HepG2 (cell line): Measurements from ENCODE around the gene CCDC57. TPM values are rescaled to one million over a fixed set of nuclear protein-coding genes. Genes with fewer than 3 reads are reported as not detected.

ENCODE experiments used
- BHLHE40 ChIP-seq: IDR thresholded peaks from 2 replicates; pipeline ENCODE4 v1.6.1; 2011; ENCODE audit warnings: low read length, improper control_type of control experiment
- CBX1 ChIP-seq: IDR thresholded peaks from one replicate; pipeline ENCODE4 v1.6.1; 2016; ENCODE audit warnings: antibody characterized with exemption, low read depth
- ELF3 ChIP-seq: IDR thresholded peaks from 2 replicates; pipeline ENCODE4 v1.6.1; 2016; ENCODE audit warnings: missing genetic modification reagents, missing compliant biosample characterization
- FOXM1 ChIP-seq: sonication (generic); formaldehyde crosslinking; IDR thresholded peaks from 2 replicates; pipeline ENCODE4 v1.5.0; 2020; ENCODE audit warnings: missing genetic modification reagents
- KLF16 ChIP-seq, 2 experiments: sonication (generic) in 1 of 2; formaldehyde crosslinking in 1 of 2; IDR thresholded peaks; 2 replicates each; pipeline versions ENCODE4 v1.6.1 to v1.8.0; 2016 to 2023; ENCODE audit warnings: missing genetic modification reagents in 2 of 2, missing compliant biosample characterization in 1 of 2
- KMT2B ChIP-seq: IDR thresholded peaks from 2 replicates; pipeline ENCODE4 v1.6.1; 2016; ENCODE audit warnings: missing genetic modification reagents, missing compliant biosample characterization
- RBM39 ChIP-seq: fragments of 200-400 bp; formaldehyde crosslinking; IDR thresholded peaks from one replicate; pipeline ENCODE4 v1.6.1; 2018; ENCODE audit warnings: antibody characterized with exemption, mild to moderate bottlenecking, low read depth, low read length; ENCODE audit not compliant: poor library complexity, severe bottlenecking
- SP5 ChIP-seq: IDR thresholded peaks from 2 replicates; pipeline ENCODE4 v1.6.1; 2016; ENCODE audit warnings: low read depth, borderline replicate concordance
- SPEN ChIP-seq: sonication (generic); formaldehyde crosslinking; IDR thresholded peaks from 2 replicates; pipeline ENCODE4 v1.5.1; 2020; ENCODE audit warnings: low read depth, mild to moderate bottlenecking, missing genetic modification reagents
- THAP11 ChIP-seq: IDR thresholded peaks from 2 replicates; pipeline ENCODE4 v1.6.1; 2016; ENCODE audit warnings: missing biosample characterization, missing genetic modification reagents
- ZNF557 ChIP-seq: sonication (generic); formaldehyde crosslinking; IDR thresholded peaks from 2 replicates; pipeline ENCODE4 v1.4.0; 2020; ENCODE audit warnings: missing genetic modification reagents
- ZNF563 ChIP-seq: sonication (generic); formaldehyde crosslinking; IDR thresholded peaks from 2 replicates; pipeline ENCODE4 v1.8.0; 2022; ENCODE audit warnings: mild to moderate bottlenecking, moderate library complexity, missing genetic modification reagents
- polyA plus RNA-seq, 8 experiments: library from polyadenylated mRNA; depleted of rRNA in 3 of 8; stranded (reverse) in 7 of 8; unstranded in 1 of 8; fragments of >200 nt; fragmentation: Illumina TruSeq in 4 of 8; extraction: Trizol in 4 of 8; gene quantifications; 2 replicates each; pipeline versions ENCODE4 v1.2.1 to v1.2.3, GENCODE V29; 2011 to 2016; ENCODE audit warnings: low read depth in 4 of 8, missing spikeins in 1 of 8, mixed read lengths in 1 of 8; ENCODE audit not compliant: insufficient read depth in 1 of 8
- total RNA-seq, 5 experiments: library from RNA; depleted of rRNA; stranded (reverse); fragments of >200 nt; fragmentation: Illumina TruSeq; extraction: Trizol; gene quantifications; 2 replicates each; pipeline ENCODE4 v1.2.3, GENCODE V29; 2016; ENCODE audit warnings: low read depth in 1 of 5
- TF ChIP-seq, protein P1 (sequence below): IDR thresholded peaks from 2 replicates; pipeline ENCODE4 v1.6.1; 2012; ENCODE audit warnings: low read depth, low read length, improper control_type of control experiment
- TF ChIP-seq, protein P2 (sequence below): sonication (generic); formaldehyde crosslinking; IDR thresholded peaks from 2 replicates; pipeline ENCODE4 v1.5.0; 2020; ENCODE audit warnings: missing genetic modification reagents
- TF ChIP-seq, protein P3 (sequence below): sonication (generic); formaldehyde crosslinking; IDR thresholded peaks from 2 replicates; pipeline ENCODE4 v1.5.1; 2020; ENCODE audit warnings: mild to moderate bottlenecking, missing genetic modification reagents, borderline replicate concordance
- TF ChIP-seq, protein P4 (sequence below): sonication (generic); formaldehyde crosslinking; IDR thresholded peaks from 2 replicates; pipeline ENCODE4 v1.8.1; 2023; ENCODE audit warnings: mild to moderate bottlenecking, missing genetic modification reagents
- TF ChIP-seq, protein P5 (sequence below): sonication (generic); formaldehyde crosslinking; IDR thresholded peaks from 2 replicates; pipeline ENCODE4 v1.4.0; 2020; ENCODE audit warnings: missing genetic modification reagents, borderline replicate concordance
- TF ChIP-seq, protein P6 (sequence below): sonication (generic); formaldehyde crosslinking; IDR thresholded peaks from 2 replicates; pipeline ENCODE4 v1.8.0; 2022; ENCODE audit warnings: missing genetic modification reagents, mild to moderate bottlenecking, moderate library complexity, borderline replicate concordance

CCDC57 gene
- total and polyA plus RNA-seq, 2 of the 13 experiments (the other 11 are each of a cell fraction or from before 2014, with no cell fraction given): 59.3 to 59.9 TPM

DNA sequence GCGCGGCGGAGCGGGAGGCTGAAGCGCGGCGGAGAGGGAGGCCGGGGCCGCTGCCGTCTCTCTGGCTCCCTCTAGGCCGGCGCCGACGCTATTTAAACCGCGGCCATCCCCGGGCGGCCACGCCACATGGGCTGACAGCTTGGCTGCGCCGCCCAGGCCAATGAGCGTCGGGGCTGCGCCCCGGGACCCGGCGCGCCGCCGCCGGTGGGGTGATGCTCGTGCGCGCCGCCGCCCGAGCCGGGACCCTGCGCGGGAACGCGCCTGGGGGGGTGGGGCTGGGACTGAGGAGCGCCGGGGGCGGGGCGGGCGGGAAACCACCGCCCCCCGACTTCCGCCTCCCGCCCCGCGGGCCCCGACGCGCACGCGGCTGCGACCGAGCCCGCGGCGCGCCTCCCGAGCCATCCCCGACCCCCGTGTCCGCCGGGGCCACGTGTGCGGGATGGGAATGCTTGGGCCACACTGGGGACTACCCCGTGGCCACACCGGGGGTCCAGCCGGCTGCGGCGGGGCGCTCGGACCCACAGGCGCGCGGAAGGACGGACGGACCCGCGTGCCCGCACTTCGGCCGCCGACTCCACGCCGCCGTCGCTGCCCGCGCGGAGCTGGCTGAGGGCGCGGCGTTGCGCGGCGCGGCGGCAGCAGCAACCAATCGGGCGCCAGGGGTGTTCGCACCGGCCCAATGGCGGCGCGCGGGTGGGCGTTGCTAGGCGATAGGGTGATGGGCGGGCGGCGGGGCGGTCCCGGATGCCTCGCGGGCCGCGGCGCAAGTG, 114.3 kb downstream of the CCDC57 start, which contains the start of gene FASN (continued):
- peak; percentile 64 for TF ChIP-seq SPEN (CRISPR knock-in tag)
- peak; percentile 76 for TF ChIP-seq CBX1
- no peak; the same call in 1 of the 2 replicates for TF ChIP-seq ZNF557 (CRISPR knock-in tag)
- TF ChIP-seq ZNF563 (CRISPR knock-in tag): peak; percentile 91
- peak; percentile 78 for TF ChIP-seq RBM39
- peak; percentile 55; the same call in 1 of the 2 replicates for TF ChIP-seq KMT2B (CRISPR knock-in tag)
- TF ChIP-seq, protein P1, sequence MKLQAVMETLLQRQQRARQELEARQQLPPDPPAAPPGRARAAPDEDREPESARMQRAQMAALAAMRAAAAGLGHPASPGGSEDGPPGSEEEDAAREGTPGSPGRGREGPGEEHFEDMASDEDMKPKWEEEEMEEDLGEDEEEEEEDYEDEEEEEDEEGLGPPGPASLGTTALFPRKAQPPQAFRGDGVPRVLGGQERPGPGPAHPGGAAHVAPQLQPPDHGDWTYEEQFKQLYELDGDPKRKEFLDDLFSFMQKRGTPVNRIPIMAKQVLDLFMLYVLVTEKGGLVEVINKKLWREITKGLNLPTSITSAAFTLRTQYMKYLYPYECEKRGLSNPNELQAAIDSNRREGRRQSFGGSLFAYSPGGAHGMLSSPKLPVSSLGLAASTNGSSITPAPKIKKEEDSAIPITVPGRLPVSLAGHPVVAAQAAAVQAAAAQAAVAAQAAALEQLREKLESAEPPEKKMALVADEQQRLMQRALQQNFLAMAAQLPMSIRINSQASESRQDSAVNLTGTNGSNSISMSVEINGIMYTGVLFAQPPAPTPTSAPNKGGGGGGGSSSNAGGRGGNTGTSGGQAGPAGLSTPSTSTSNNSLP: no peak
- TF ChIP-seq BHLHE40: 0 out of 2 replicates have a peak, but pooled peaks have one; percentile 46
- TF ChIP-seq FOXM1 (CRISPR knock-in tag): peak; percentile 83; the same call in 1 of the 2 replicates
- TF ChIP-seq ELF3: peak; percentile 66
- TF ChIP-seq KLF16 (CRISPR knock-in tag; IDR thresholded peaks at IDR 0.05): peak; percentile 23 to 66; a peak in 1 of 4 replicates
- peak; percentile 68; the same call in 1 of the 2 replicates for TF ChIP-seq THAP11
- TF ChIP-seq, protein P2, sequence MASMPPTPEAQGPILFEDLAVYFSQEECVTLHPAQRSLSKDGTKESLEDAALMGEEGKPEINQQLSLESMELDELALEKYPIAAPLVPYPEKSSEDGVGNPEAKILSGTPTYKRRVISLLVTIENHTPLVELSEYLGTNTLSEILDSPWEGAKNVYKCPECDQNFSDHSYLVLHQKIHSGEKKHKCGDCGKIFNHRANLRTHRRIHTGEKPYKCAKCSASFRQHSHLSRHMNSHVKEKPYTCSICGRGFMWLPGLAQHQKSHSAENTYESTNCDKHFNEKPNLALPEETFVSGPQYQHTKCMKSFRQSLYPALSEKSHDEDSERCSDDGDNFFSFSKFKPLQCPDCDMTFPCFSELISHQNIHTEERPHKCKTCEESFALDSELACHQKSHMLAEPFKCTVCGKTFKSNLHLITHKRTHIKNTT (CRISPR knock-in tag): peak; percentile 85; the same call in 1 of the 2 replicates
- TF ChIP-seq SP5 (CRISPR knock-in tag): peak; percentile 37; the same call in 1 of the 2 replicates
- TF ChIP-seq, protein P3, sequence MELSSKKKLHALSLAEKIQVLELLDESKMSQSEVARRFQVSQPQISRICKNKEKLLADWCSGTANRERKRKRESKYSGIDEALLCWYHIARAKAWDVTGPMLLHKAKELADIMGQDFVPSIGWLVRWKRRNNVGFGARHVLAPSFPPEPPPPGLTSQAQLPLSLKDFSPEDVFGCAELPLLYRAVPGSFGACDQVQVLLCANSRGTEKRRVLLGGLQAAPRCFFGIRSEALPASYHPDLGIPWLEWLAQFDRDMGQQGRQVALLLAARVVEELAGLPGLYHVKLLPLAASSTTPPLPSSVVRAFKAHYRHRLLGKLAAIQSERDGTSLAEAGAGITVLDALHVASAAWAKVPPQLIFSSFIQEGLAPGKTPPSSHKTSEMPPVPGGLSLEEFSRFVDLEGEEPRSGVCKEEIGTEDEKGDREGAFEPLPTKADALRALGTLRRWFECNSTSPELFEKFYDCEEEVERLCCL: no peak
- TF ChIP-seq, protein P4, sequence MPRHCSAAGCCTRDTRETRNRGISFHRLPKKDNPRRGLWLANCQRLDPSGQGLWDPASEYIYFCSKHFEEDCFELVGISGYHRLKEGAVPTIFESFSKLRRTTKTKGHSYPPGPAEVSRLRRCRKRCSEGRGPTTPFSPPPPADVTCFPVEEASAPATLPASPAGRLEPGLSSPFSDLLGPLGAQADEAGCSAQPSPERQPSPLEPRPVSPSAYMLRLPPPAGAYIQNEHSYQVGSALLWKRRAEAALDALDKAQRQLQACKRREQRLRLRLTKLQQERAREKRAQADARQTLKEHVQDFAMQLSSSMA (CRISPR knock-in tag): peak; percentile 75; the same call in 1 of the 2 replicates
- TF ChIP-seq, protein P5, sequence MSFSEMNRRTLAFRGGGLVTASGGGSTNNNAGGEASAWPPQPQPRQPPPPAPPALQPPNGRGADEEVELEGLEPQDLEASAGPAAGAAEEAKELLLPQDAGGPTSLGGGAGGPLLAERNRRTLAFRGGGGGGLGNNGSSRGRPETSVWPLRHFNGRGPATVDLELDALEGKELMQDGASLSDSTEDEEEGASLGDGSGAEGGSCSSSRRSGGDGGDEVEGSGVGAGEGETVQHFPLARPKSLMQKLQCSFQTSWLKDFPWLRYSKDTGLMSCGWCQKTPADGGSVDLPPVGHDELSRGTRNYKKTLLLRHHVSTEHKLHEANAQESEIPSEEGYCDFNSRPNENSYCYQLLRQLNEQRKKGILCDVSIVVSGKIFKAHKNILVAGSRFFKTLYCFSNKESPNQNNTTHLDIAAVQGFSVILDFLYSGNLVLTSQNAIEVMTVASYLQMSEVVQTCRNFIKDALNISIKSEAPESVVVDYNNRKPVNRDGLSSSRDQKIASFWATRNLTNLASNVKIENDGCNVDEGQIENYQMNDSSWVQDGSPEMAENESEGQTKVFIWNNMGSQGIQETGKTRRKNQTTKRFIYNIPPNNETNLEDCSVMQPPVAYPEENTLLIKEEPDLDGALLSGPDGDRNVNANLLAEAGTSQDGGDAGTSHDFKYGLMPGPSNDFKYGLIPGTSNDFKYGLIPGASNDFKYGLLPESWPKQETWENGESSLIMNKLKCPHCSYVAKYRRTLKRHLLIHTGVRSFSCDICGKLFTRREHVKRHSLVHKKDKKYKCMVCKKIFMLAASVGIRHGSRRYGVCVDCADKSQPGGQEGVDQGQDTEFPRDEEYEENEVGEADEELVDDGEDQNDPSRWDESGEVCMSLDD: peak; percentile 74
- TF ChIP-seq, protein P6, sequence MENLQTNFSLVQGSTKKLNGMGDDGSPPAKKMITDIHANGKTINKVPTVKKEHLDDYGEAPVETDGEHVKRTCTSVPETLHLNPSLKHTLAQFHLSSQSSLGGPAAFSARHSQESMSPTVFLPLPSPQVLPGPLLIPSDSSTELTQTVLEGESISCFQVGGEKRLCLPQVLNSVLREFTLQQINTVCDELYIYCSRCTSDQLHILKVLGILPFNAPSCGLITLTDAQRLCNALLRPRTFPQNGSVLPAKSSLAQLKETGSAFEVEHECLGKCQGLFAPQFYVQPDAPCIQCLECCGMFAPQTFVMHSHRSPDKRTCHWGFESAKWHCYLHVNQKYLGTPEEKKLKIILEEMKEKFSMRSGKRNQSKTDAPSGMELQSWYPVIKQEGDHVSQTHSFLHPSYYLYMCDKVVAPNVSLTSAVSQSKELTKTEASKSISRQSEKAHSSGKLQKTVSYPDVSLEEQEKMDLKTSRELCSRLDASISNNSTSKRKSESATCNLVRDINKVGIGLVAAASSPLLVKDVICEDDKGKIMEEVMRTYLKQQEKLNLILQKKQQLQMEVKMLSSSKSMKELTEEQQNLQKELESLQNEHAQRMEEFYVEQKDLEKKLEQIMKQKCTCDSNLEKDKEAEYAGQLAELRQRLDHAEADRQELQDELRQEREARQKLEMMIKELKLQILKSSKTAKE (CRISPR knock-in tag): no peak
